RWPE1 (cell line): Measurements from ENCODE around the gene UVSSA.

ENCODE experiments used
- CTCF ChIA-PET: fragments of 350-600 bp; sonication (Branson Sonifier 250); formaldehyde crosslinking; extraction: SDS; loops from one replicate; lab custom pipeline; 2021; lab: Yijun Ruan, JAX
- POLR2A ChIA-PET: fragments of 400-600 bp; formaldehyde crosslinking; extraction: SDS; loops from one replicate; lab custom pipeline; 2020; ENCODE audit warnings: antibody characterized with exemption; ENCODE audit not compliant: low non-redundant PET; lab: Yijun Ruan, JAX
- DNase-seq: peaks from one replicate; pipeline ENCODE4 v3.0.0; 2012; ENCODE audit warnings: low spot score
- H3K27ac ChIP-seq: fragments of 450-650 bp; 2 replicates; pipeline ENCODE4 v1.5.1; 2017
- CTCF ChIP-seq: fragments of 450-650 bp; conservative IDR thresholded peaks from 2 replicates; pipeline ENCODE4 v1.5.1; 2017; ENCODE audit warnings: low read depth, mild to moderate bottlenecking

Gene UVSSA

GRCh38 chr4:1358421-1359143 is 11.6 kb downstream of the UVSSA start:
- CTCF ChIA-PET = no interaction called here
- no peak overlapping the region for H3K27ac ChIP-seq
- TF ChIP-seq CTCF = no peak
- POLR2A ChIA-PET = no interaction called here
- no peak for DNase-seq

- H3K27ac ChIP-seq = no peak overlapping the region
- ChIA-PET POLR2A (no interaction called here), CTCF (no interaction called here)
- TF ChIP-seq CTCF = no peak
- DNase-seq = no peak
Measured at GRCh38 chr4:1359144-1359501, 12.1 kb downstream of the UVSSA start.

- no peak for TF ChIP-seq CTCF
- H3K27ac ChIP-seq = no peak overlapping the region
- POLR2A ChIA-PET = no interaction called here
- CTCF ChIA-PET = no interaction called here
- no peak for DNase-seq
Measured at GRCh38 chr4:1359976-1360375, 13.0 kb downstream of the UVSSA start.

GRCh38 chr4:1360423-1361283 is 13.6 kb downstream of the UVSSA start:
- ChIA-PET CTCF (no interaction called here), POLR2A (no interaction called here)
- no peak for TF ChIP-seq CTCF
- DNase-seq = no peak
- H3K27ac ChIP-seq = no peak overlapping the region

DNA sequence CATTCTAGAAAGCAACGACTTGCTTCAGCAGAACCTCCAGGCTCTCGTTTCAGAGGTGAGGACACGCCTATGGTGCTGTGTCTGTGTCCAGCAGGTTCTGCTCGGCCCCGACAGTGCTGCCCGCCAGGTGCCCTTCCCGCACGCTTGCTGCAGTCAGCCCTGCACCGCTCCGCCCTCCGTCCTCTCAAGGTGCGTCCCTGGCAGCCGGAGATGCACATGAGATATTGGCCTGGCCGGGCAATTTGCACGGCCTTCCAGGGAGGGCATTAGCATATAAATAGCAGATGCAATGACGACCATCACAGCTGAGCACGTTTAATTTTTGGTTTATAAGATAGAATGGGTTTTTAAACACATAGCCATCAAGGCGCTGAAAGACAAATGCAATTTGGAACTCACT is 14.4 kb downstream of the UVSSA start:
- no peak for DNase-seq
- H3K27ac ChIP-seq = no peak overlapping the region
- ChIA-PET CTCF (no interaction called here), POLR2A (no interaction called here)
- no peak for TF ChIP-seq CTCF

DNA sequence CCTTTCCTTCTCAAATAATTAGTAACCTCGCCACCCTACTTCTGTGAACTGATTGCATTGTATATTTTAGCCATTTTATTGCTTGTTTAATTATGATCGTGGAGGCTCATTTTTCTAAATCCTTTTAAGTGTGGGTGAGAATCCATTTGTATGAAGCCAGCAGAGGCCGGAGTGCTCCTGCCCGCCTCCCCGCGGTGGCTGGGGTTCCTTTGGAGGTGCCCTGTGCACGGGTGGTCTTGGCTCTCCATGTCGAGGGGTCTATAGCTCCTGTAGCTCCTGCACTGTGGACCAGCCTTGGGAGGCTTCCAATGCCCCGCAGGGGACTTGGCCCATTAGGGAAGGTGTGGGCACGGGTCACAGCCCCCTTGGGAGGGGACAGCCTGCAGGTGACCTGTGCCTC is 15.0 kb downstream of the UVSSA start:
- ChIA-PET CTCF (no interaction called here), POLR2A (no interaction called here)
- no peak for DNase-seq
- H3K27ac ChIP-seq = no peak overlapping the region
- TF ChIP-seq CTCF = no peak
